KOPT-K1 (cell line): ENCODE data around the gene JAM3.
"Not testable (repeated sequence)": the region's sequence is repeated elsewhere in the genome, so short reads cannot be mapped to it uniquely, and the experiment has no call there.

Source experiments
- H3K27ac ChIP-seq: fragments of 200-600 bp; sonication (generic); 2 replicates; pipeline ENCODE4 v1.5.1; 2016; ENCODE audit warnings: antibody characterized with exemption, mild to moderate bottlenecking, low read depth, low read length; ENCODE audit not compliant: poor library complexity, severe bottlenecking
- H3K36me3 ChIP-seq: fragments of 200-600 bp; sonication (generic); 2 replicates; pipeline ENCODE4 v1.5.1; 2017; ENCODE audit warnings: antibody characterized with exemption, mild to moderate bottlenecking, low read length, moderate library complexity; ENCODE audit not compliant: insufficient read depth
- H3K9me3 ChIP-seq: fragments of 200-600 bp; sonication (generic); 2 replicates; pipeline ENCODE4 v1.5.1; 2017; ENCODE audit warnings: antibody characterized with exemption, low read length, mild to moderate bottlenecking; ENCODE audit not compliant: insufficient read depth, poor library complexity, severe bottlenecking

The JAM3 gene

DNA sequence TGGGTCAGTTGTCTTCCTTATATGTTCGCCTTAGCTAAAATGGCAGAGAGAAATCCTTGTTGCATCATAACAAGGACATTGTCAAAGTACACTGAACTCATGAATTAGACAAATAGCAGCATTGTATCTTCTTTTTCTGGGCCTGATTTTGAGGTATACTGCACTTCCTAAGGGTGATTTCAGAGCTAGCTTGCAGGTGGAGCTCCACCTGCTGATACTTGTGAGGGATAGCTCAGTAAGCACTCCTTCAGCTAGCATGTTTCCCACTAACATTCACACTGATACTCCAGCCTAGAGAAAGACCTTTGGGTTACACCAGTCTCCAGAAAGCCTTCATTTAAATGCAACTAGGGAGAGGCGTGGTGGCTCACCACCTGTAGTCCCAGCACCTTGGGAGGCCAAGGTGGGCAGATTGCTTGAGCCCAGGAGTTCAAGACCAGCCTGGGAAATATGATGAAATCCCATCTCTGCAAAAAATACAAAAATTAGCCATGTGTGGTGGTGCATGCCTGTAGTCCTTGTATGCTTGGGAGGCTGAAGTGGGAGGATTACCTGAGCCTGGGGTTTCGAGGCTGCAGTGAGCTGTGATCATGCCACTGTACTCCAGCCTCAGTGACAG, 29.8 kb downstream of the JAM3 start:
- Histone ChIP-seq H3K27ac (no peak overlapping the region), H3K9me3 (peaks cover 19% of the 10 kb centered on the region), H3K36me3 (no peaks in the 10 kb centered on the region)

DNA sequence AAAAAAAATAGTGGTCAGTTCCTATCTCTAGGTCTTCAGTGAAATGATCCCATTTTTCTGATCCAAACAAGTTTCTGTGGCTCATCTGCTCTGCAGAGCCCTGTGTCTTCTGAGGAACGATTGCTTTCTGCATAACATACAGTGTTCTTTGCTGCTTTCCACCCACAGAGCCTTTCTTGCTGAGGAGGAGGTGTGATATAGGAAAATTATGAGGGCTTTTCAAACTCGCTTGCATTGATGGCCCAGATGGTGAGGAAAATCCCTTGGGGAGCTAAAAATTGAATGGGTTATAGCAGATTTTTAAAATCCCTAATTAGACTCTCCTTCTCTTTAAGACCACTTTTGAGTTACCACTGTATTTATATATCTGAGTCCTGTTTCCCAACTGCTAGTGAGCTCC, 31.3 kb downstream of the JAM3 start:
- Histone ChIP-seq H3K9me3 (peaks cover 19% of the 10 kb centered on the region), H3K36me3 (no peaks in the 10 kb centered on the region), H3K27ac (no peak overlapping the region)

DNA sequence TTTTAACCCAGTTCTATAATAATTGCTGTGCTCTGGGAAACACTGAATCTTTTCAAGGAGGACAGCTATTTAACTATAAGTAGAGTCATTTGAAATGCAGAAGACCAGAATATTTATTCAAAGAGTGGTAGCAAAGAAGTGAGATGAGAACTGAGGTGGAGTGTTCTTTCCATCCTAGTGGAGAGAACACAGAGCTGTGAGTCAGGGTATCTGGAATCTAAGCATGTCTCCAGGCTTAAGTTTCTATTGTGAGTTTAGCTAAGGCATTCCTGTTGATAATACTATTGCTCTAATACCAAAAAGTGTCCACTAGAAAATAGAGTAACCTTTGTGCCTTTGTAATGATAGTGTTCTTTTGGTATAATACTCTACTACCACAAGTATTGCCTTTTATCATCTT, 32.4 kb downstream of the JAM3 start:
- H3K9me3 ChIP-seq = peaks cover 19% of the 10 kb centered on the region
- no peaks in the 10 kb centered on the region for H3K36me3 ChIP-seq
- no peak overlapping the region for H3K27ac ChIP-seq

DNA sequence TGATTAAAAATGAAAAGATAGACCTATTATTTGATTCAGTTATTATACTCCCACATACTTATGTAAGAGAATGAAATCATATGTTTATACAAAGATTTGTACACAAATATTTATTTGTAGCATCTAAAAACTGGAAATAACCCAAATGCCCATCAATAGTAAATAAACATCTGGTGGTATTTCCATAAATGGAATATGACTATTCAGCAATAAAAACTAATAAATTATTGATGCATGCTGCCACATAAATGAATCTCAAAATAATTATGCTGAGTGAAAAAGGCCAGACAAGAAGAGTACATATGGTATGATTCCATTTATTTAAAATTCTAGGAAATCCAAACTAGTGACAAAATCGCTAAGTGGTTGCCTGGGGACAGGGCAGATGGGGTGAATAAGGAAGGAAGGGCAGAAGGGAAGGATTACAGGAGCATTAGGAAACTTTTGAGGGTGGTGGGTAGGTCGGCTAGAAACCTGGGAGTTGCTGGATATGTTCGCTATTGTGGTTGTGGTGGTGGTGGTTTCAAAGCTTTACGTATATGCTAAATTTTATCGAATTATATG, 41.5 kb downstream of the JAM3 start:
- no peak overlapping the region for H3K27ac ChIP-seq
- peaks cover 51% of the 10 kb centered on the region for H3K9me3 ChIP-seq
- peaks cover 13% of the 10 kb centered on the region for H3K36me3 ChIP-seq

DNA sequence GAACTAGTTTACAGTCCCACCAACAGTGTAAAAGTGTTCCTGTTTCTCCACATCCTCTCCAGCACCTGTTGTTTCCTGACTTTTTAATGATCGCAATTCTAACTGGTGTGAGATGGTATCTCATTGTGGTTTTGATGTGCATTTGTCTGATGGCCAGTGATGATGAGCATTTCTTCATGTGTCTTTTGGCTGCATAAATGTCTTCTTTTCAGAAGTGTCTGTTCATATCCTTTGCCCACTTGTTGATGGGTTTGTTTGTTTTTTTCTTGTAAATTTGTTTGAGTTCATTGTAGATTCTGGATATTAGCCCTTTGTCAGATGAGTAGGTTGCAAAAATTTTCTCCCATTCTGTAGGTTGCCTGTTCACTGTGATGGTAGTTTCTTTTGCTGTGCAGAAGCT, 44.9 kb downstream of the JAM3 start:
- H3K9me3 ChIP-seq = peaks cover 33% of the 10 kb centered on the region
- not testable (repeated sequence) for H3K27ac ChIP-seq
- peaks cover 13% of the 10 kb centered on the region for H3K36me3 ChIP-seq

DNA sequence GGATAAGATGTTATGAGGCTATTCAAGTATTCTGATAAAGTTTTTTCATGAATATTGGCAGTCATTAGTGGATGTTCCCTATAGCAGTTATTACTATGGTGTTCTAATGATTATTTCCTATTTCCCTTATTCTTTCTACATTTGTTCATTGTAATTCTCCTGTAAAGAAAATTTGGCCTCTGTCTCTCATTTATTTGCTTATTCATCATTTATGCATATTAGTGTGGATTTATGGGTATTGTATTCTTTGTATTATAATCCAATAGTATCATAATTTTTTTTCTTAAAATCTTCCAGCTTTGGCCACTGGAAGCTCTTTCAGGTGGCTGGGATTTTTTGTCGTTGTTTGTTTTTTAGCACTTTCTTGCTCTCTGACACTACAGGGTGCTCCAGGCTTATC, 47.3 kb downstream of the JAM3 start:
- H3K9me3 ChIP-seq = peaks cover 12% of the 10 kb centered on the region
- H3K27ac ChIP-seq = no peak overlapping the region
- H3K36me3 ChIP-seq = peaks cover 13% of the 10 kb centered on the region

DNA sequence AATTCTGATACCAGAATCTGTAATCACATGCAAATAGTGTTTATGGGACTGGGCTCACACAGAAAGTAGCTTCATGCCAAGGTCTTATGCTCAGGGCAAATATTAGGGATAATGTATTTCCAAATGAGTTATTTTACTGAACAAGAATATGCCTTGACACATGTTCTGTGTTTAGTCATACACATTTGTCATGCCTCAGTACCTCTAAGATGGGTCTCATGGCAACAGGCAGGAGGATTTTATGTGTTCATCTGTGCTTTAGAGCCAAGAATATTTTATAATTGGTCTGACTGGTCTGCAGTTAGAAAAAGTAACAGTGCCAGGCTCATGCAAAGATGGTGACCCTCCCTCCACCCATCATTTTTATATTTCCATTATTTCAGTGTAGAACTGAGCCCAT, 49.1 kb downstream of the JAM3 start:
- H3K27ac ChIP-seq = no peak overlapping the region
- H3K9me3 ChIP-seq = peaks cover under 1% of the 10 kb centered on the region

DNA sequence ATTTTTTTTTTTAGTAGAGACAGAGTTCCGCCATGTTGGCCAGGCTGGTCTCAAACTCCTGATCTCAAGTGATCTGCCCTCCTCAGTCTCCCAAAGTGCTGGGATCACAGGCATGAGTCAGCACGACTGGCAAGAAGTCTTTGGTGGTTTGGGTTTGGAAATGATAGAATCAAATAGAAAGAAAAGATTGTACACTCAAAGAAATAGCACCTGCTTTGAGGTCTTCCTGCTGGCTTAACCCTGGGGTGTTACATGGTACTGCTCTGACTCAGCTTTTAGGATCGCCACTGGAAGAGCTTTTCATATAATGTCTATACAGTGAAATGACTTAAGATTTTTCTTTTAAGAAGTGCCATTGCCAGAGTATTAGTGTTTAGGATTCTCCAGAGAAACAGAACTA, 50.2 kb downstream of the JAM3 start:
- H3K9me3 ChIP-seq = no peaks in the 10 kb centered on the region
- peaks cover 6% of the 10 kb centered on the region; the same call in 1 of the 2 replicates for H3K36me3 ChIP-seq
- no peak overlapping the region for H3K27ac ChIP-seq

More for the DNA sequence above, 49.1 kb downstream of the JAM3 start:
- H3K36me3 ChIP-seq = no peaks in the 10 kb centered on the region; the same call in 1 of the 2 replicates

DNA sequence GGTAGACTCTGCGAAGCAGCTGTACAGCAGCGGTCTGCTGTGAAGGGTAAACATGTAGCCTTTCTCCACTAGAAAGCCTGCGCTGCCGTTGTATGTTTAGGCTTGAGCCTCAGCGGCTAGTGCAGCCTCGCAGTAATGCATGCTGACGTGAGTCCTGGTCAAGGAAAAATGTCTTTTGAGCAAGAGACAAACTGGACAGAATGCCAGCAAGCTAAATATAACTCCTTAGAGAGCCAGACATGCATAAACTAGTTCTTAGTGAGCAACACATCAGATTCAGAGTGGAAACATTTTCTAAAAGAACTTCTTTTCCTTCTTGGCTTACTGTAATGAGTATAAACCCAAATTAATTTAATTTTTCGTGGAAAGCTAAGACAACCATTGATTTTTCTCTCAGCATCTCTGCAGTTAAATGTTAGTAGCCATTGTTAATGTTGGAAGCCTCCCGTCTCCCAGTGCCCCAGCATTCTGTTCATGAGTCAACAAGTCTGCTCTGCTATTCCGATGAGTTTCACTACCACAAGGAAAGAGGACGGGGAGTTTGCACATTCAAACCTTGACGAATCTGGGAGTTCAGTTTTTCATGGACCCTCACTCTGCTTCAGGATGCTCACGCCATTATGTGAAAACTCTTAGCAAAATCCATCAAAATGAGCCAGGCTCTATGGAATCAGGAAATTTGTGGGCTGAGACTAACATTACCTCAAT, 51.4 kb downstream of the JAM3 start:
- Histone ChIP-seq H3K36me3 (peaks cover 9% of the 10 kb centered on the region; the same call in 1 of the 2 replicates), H3K27ac (no peak overlapping the region), H3K9me3 (no peaks in the 10 kb centered on the region)

DNA sequence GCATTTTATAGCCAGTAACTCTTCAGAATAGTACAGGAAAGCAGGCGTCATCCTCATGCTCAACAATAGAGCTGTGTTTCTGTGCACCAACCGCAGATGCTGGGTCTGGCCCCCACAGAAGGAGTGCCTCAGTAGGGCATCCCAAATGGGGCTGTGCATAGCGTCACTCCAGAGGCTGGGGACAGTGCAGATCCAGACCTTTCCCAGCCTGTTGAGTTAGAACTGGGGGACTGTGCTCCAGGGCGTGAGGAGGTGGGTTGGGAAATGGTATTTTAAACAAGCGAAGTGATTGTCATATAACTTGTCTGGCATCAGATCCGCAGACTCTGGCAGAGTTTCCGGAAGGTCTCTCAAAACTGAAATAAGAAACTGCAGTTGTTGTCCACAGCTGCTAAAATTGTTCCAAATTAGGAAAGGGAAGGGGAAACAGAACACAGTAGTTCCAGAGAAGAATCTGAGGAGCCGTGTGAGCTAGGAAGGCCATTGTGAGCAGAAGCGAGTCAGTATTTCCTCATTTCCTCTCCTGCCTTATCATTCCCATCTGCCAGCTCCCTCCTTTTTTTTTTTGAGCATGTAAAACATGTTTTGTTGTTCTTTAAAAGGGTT, 52.2 kb downstream of the JAM3 start:
- H3K27ac ChIP-seq = no peak overlapping the region
- H3K36me3 ChIP-seq = peaks cover 12% of the 10 kb centered on the region; the same call in 1 of the 2 replicates
- H3K9me3 ChIP-seq = no peaks in the 10 kb centered on the region

DNA sequence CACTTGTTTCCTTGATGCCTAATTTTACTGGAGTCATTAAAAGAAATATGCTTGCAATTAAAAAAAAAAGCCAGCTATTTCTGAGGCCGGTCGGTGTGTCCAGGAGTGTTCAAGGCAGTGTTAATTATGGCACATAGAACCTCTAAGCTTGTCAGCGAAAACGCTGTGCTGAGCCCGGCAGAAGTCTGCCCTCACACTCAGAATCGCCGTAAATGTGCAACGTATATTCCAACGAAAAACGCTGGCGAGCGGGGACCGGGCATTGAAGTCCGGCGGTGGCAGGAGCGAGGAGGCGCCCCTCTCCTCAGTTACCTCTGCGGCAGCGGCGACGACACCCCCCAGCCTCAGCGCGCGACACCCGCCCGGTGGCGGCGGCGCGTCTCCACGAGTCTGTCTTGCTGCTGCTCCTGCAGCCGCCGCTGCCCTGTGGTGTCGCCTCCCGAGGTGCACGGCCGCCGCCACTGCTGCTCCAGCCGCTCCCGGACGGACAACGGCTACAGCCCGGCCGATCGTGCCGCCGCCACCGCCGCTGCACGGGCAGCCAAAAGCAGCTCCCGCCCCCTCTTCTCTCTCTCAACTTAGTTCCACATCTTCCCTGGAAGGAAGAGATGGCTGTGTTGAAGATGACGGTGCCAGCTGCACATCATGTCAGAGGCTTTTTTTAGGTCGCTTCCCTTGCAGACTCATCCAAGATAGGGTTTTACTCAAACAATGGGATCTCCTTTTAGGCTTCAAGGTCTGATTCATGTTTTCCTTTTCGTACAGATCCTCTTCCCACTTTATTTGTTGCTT, 56.0 kb downstream of the JAM3 start:
- peaks cover 43% of the 10 kb centered on the region for H3K36me3 ChIP-seq
- peaks cover 23% of the 10 kb centered on the region for H3K9me3 ChIP-seq
- no peak overlapping the region for H3K27ac ChIP-seq

DNA sequence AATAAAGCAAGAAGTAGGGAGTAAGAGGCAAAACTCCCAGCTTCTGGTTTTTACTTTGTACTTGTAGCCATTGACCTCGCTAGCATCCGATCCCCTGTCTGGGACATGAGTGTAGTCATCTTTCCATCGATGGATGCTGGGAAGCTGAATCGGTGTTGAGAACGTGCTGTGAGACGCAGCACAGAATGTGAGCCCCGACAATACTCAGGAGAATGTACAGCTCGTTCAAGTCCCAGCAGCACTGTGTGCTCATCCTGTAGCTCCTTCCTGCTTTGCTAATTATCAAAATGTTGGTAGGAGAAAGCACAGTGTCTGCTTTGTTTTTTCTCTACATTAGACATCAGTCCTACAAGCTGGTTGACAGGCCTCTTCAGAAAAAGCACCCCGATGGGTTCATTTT, 56.6 kb downstream of the JAM3 start:
- H3K9me3 ChIP-seq = peaks cover 29% of the 10 kb centered on the region
- H3K36me3 ChIP-seq = peaks cover 46% of the 10 kb centered on the region
- H3K27ac ChIP-seq = no peak overlapping the region

DNA sequence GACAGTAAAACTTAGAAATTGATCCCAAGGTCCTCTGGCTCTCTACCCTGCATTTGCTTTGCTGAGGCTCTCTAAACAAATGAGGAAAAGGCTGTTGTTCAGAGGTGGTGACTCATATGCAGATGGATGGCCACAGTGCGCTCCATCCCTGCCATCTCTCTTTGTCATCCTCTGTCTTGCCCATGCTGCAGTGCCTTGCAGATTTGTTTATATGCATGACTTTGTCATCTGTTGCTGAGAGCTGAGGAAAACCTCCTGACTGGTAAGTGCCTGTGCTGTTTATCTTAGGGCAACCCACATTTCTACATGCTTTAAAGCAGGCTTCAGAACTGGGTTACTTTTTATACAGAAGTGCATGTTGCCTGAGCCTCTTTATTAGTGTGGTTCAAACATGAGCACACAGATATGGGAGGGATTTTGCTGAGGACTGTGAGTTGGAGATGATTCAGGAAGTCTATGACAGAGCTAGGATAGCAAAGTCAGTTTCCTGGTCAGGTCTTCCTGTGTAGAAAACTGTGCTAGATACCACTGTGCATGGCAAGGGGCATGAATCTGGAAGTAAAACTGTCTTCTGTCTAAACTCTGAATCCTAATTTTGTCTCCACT, 57.4 kb downstream of the JAM3 start:
- Histone ChIP-seq H3K9me3 (peaks cover 38% of the 10 kb centered on the region), H3K27ac (no peak overlapping the region), H3K36me3 (peaks cover 51% of the 10 kb centered on the region)

DNA sequence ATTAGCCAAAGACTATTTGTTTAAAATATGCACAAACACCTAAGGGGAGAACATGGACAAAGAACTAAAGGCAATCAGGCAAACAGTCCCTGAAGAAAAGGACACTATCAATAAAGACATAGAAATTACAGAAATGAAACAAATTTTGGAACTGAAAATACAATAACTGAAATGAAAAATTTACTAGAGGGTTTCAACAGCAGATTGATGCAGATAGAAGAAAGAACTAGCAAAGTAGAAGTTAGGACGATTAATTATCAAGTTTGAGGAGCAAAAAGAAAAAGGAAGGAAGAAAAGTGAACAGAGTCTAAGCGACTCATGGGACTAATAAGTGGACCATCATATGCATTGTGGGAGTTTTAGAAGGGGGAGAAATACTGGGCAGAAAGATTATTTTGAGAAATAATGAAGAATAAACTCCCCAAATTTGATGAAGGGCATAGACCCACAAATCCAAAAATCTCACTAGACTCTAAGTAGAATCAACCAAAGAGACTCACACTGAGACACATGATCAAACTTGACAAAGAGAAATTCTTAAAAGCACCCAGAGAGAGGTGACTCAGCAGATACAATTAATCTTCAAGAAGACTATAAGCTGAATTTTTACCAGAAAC, 62.9 kb downstream of the JAM3 start:
- Histone ChIP-seq H3K9me3 (peaks cover 76% of the 10 kb centered on the region), H3K27ac (no peak overlapping the region), H3K36me3 (peaks cover 56% of the 10 kb centered on the region)
